IPS-18a (cell line): Measurements from ENCODE around the gene PPHLN1.

Experiments
- H3K27ac ChIP-seq: one replicate; pipeline ENCODE4 v1.5.1; 2013; ENCODE audit warnings: low read length
- H3K27me3 ChIP-seq: one replicate; pipeline ENCODE4 v1.6.1; 2013; ENCODE audit warnings: mild to moderate bottlenecking, low read length; ENCODE audit not compliant: control insufficient read depth, insufficient read depth
- H3K36me3 ChIP-seq: one replicate; pipeline ENCODE4 v1.6.1; 2013; ENCODE audit warnings: low read depth, low read length; ENCODE audit not compliant: control insufficient read depth
- H3K4me1 ChIP-seq: one replicate; pipeline ENCODE4 v1.6.1; 2013; ENCODE audit warnings: low read depth, low read length; ENCODE audit not compliant: control insufficient read depth
- H3K4me3 ChIP-seq: one replicate; pipeline ENCODE4 v1.5.1; 2013; ENCODE audit warnings: low read length
- H3K9ac ChIP-seq: one replicate; pipeline ENCODE4 v1.6.1; 2013; ENCODE audit warnings: mild to moderate bottlenecking, low read length, moderate library complexity
- H3K9me3 ChIP-seq: one replicate; pipeline ENCODE4 v1.6.1; 2013; ENCODE audit warnings: low read depth, low read length; ENCODE audit not compliant: control insufficient read depth

PPHLN1 gene

DNA sequence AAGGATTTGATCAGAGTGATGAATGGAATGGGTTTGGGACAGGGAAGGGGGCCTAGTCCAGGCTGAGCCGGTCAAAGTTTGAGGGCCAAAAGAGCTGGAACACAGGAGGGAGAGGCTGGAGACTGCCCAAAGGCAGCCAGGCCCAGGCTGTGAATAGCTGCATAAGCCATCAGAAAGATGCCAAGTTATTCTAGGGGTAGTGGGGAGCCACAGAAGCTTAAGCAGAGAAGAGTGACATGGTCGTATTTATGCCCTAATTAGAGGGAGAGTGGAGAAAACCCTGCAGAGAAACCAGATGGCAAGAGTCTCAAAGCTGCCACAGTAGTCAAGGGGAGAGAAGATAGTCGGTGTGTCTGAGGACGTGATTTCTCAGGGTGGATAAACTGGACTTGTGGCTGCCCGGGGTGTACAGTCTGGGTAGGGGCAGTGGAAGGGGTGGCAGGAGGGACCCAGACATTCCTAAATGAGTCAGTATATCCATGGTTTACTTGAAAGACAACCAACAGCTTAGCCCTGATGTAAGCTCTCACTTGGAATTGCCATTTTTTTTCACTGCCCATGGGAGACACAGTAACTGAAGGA, 164.4 kb downstream of the PPHLN1 start:
- Histone ChIP-seq H3K4me3 (no peak overlapping the region), H3K9me3 (no peaks in the 10 kb centered on the region), H3K4me1 (peaks cover 21% of the 10 kb centered on the region), H3K27ac (no peak overlapping the region), H3K36me3 (no peaks in the 10 kb centered on the region), H3K27me3 (peaks cover 16% of the 10 kb centered on the region), H3K9ac (no peak overlapping the region)
